KMS-11 (cell line): ENCODE measurements around the gene CTF1.
"Not testable (repeated sequence)": the region's sequence is repeated elsewhere in the genome, so short reads cannot be mapped to it uniquely, and the experiment has no call there.

Experiments
- H2AFZ ChIP-seq: fragments of 200-600 bp; sonication (generic); 2 replicates; pipeline ENCODE4 v1.6.1; 2016; ENCODE audit warnings: antibody characterized with exemption, mixed run types, low read depth
- H3K27ac ChIP-seq: fragments of 200-600 bp; sonication (generic); 2 replicates; pipeline ENCODE4 v1.6.1; 2016; ENCODE audit warnings: mild to moderate bottlenecking, mixed run types
- H3K27me3 ChIP-seq: fragments of 200-600 bp; sonication (generic); 2 replicates; pipeline ENCODE4 v1.6.1; 2017; ENCODE audit warnings: mild to moderate bottlenecking, low read depth, mixed run types, moderate library complexity; ENCODE audit not compliant: insufficient read depth
- H3K36me3 ChIP-seq: fragments of 200-600 bp; sonication (generic); 2 replicates; pipeline ENCODE4 v1.6.1; 2017; ENCODE audit warnings: mild to moderate bottlenecking, mixed run types; ENCODE audit not compliant: insufficient read depth
- H3K4me1 ChIP-seq: fragments of 200-600 bp; sonication (generic); 2 replicates; pipeline ENCODE4 v1.6.1; 2016; ENCODE audit warnings: mild to moderate bottlenecking, low read depth, mixed run types; ENCODE audit not compliant: poor library complexity, severe bottlenecking
- H3K4me2 ChIP-seq: fragments of 200-600 bp; sonication (generic); 2 replicates; pipeline ENCODE4 v1.7.0; 2016; ENCODE audit warnings: mild to moderate bottlenecking, mixed run types
- H3K4me3 ChIP-seq: fragments of 200-600 bp; sonication (generic); IDR thresholded peaks from 2 replicates; pipeline ENCODE4 v1.6.1; 2017; ENCODE audit warnings: low read depth, low read length, mixed read lengths; ENCODE audit not compliant: insufficient read depth
- H3K79me2 ChIP-seq: fragments of 200-600 bp; sonication (generic); 2 replicates; pipeline ENCODE4 v1.6.1; 2016; ENCODE audit warnings: low read depth, mixed run types; ENCODE audit not compliant: insufficient read depth
- H3K9ac ChIP-seq: fragments of 200-600 bp; sonication (generic); 2 replicates; pipeline ENCODE4 v1.6.1; 2016; ENCODE audit warnings: mild to moderate bottlenecking, mixed run types
- H4K20me1 ChIP-seq: fragments of 200-600 bp; sonication (generic); 2 replicates; pipeline ENCODE4 v1.6.1; 2016; ENCODE audit warnings: mild to moderate bottlenecking, mixed run types; ENCODE audit not compliant: insufficient read depth
- TF ChIP-seq, protein P1 (sequence below): fragments of 200-600 bp; sonication (generic); conservative IDR thresholded peaks from 2 replicates; pipeline ENCODE4 v1.6.1; 2017; ENCODE audit warnings: low read depth, mild to moderate bottlenecking, antibody characterized with exemption, low read length, moderate library complexity, mixed read lengths

Gene CTF1

DNA sequence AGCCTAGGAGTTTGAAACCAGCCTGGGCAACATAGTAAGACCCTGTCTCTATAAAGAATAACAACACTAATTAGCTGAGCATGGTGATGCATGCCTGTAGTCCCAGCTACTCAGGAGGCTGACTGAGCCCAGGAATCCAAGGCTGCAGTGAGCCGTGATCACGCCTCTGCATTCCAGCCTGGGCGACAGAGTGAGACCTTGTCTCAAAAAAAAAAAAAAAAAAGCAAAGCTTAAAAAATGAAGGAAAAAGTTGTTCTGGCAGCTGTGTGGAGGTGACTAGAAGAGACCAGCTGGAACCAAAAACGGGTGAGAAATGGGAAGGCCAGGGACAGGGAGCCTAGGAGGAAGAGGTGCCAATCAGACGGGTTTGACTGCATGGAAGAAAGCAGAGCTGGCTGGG, 6.7 kb upstream of the CTF1 start:
- H3K9ac ChIP-seq = no peak overlapping the region
- H3K27me3 ChIP-seq = no peaks in the 10 kb centered on the region
- H3K4me1 ChIP-seq = peaks cover 8% of the 10 kb centered on the region
- no peaks in the 10 kb centered on the region for H3K79me2 ChIP-seq
- no peak overlapping the region for H3K4me2 ChIP-seq
- H4K20me1 ChIP-seq = no peaks in the 10 kb centered on the region
- no peaks in the 10 kb centered on the region for H3K36me3 ChIP-seq
- no peak overlapping the region for H2AFZ ChIP-seq
- TF ChIP-seq, protein P1, sequence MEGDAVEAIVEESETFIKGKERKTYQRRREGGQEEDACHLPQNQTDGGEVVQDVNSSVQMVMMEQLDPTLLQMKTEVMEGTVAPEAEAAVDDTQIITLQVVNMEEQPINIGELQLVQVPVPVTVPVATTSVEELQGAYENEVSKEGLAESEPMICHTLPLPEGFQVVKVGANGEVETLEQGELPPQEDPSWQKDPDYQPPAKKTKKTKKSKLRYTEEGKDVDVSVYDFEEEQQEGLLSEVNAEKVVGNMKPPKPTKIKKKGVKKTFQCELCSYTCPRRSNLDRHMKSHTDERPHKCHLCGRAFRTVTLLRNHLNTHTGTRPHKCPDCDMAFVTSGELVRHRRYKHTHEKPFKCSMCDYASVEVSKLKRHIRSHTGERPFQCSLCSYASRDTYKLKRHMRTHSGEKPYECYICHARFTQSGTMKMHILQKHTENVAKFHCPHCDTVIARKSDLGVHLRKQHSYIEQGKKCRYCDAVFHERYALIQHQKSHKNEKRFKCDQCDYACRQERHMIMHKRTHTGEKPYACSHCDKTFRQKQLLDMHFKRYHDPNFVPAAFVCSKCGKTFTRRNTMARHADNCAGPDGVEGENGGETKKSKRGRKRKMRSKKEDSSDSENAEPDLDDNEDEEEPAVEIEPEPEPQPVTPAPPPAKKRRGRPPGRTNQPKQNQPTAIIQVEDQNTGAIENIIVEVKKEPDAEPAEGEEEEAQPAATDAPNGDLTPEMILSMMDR = no peak
- H3K4me3 ChIP-seq = no peak overlapping the region
- no peak overlapping the region for H3K27ac ChIP-seq

- H3K4me1 ChIP-seq, H3K9ac ChIP-seq, H3K79me2 ChIP-seq, H3K36me3 ChIP-seq, H3K4me2 ChIP-seq, H3K4me3 ChIP-seq, H3K27ac ChIP-seq, H2AFZ ChIP-seq, H3K27me3 ChIP-seq, H4K20me1 ChIP-seq: not testable (repeated sequence)
These were observed 5.2 kb upstream of the CTF1 start for GRCh38 chr16:30891043-30891823.

DNA sequence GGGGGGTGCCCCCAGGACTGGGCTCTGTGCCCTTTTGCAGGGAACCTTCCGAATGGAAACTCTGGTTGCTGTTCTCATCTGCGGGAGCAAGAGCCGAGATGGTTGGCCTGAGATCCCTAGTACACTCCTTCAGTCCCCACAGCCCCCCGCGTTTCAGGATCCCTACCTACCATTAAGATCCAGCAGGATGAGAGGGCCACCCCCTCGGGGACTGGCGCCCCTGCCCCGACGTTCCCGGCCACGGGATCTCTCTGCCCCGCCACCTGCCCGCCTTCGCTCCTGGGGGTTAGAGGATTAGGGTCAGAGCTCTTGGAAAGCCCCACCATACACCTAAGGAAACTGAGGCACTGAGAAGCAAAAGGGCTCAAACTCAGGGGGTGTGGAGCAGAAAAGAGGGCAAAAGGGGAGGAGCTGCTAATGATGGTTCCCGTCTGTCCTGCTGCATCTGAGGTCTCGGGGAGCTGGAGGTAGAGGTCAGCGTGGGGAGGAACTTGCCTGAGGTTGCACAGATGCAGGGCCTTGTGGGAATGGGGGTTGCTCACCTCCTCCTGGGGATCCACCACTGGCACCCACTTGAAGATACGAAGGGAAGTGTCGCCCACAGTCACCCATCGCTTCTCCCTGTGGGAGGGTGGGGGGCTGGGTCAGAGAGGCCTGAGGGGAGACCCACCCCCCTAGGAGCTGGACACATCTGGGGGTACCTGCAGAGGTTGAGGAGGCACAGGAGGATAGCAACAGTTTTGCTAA, 3.6 kb upstream of the CTF1 start:
- Histone ChIP-seq H3K27ac (no peak overlapping the region), H4K20me1 (no peaks in the 10 kb centered on the region), H2AFZ (peak overlapping the region; percentile 91; the same call in 1 of the 2 replicates), H3K36me3 (no peaks in the 10 kb centered on the region), H3K79me2 (no peaks in the 10 kb centered on the region), H3K27me3 (no peaks in the 10 kb centered on the region), H3K4me2 (peak overlapping the region; percentile 94), H3K4me1 (peaks cover 12% of the 10 kb centered on the region), H3K9ac (peak overlapping the region; percentile 62; the same call in 1 of the 2 replicates), H3K4me3 (no peak overlapping the region)
- TF ChIP-seq, protein P1 = no peak

DNA sequence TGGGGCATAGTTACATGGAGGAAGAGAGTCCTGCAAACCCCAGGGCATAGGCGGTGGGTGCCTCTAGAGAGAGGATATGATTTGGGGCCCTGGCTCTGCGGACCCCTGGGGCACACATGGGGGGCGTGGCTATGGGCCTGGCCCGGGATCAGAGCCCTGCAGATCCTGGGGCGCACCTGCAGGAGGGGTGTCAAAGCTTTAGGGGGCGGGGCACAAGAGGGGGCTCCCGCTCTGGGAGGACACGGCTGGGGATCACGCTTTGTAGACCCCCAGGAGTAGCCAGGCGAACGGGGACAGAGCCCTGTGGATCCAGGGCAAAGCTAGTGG, 3.0 kb upstream of the CTF1 start:
- Histone ChIP-seq H3K36me3 (no peaks in the 10 kb centered on the region), H3K4me1 (peaks cover 12% of the 10 kb centered on the region), H3K4me3 (no peak overlapping the region), H2AFZ (peak overlapping the region; percentile 91), H3K27me3 (no peaks in the 10 kb centered on the region), H3K4me2 (peak overlapping the region; percentile 94), H4K20me1 (no peaks in the 10 kb centered on the region), H3K79me2 (no peaks in the 10 kb centered on the region), H3K27ac (no peak overlapping the region), H3K9ac (peak overlapping the region; percentile 62; the same call in 1 of the 2 replicates)
- TF ChIP-seq, protein P1 = no peak
